Panc1 (cell line): ENCODE results near the gene HLA-DRA. TPM values are rescaled to one million over a fixed set of nuclear protein-coding genes. Genes with fewer than 3 reads are reported as not detected.

Experiments used
- ATAC-seq: fragments of 200-7000 bp; cut with Tn5 transposase; 2 replicates; pipeline ENCODE4 v1.9.1; 2020; ENCODE audit warnings: mild to moderate bottlenecking, moderate library complexity
- BruUV-seq: library from RNA; stranded (reverse); fragments of 400-500 nt; replicated peaks from 2 replicates; lab custom pipeline; 2021; lab: Mats Ljungman, UMichigan
- CTCF ChIA-PET: fragments of 300-600 bp; sonication (Branson Sonifier 250); formaldehyde crosslinking; loops from one replicate; lab custom pipeline; 2022; ENCODE audit warnings: antibody characterized with exemption; lab: Charles Lee
- POLR2A ChIA-PET: fragments of 300-600 bp; sonication (Branson Sonifier 250); formaldehyde crosslinking; loops from one replicate; lab custom pipeline; 2022; ENCODE audit warnings: antibody characterized with exemption; lab: Charles Lee
- DNase-seq: peaks from one replicate; pipeline ENCODE4 v3.0.0-alpha.2; 2010; ENCODE audit warnings: low read depth, low spot score
- H3K27ac ChIP-seq: 2 replicates; pipeline ENCODE4 v1.5.1; 2011; ENCODE audit warnings: mild to moderate bottlenecking, low read length, inconsistent platforms
- H3K27me3 ChIP-seq: fragments of 200-500 bp; sonication (Bioruptor generic); 2 replicates; pipeline ENCODE4 v1.6.0; 2014; ENCODE audit warnings: low read length, inconsistent platforms; ENCODE audit not compliant: control insufficient read depth, insufficient read depth
- H3K36me3 ChIP-seq: fragments of 200-500 bp; sonication (Bioruptor generic); 2 replicates; pipeline ENCODE4 v1.5.1; 2014; ENCODE audit warnings: inconsistent platforms, mild to moderate bottlenecking, low read length, moderate library complexity; ENCODE audit not compliant: control insufficient read depth, insufficient read depth
- H3K4me1 ChIP-seq: 2 replicates; pipeline ENCODE4 v1.5.1; 2011; ENCODE audit warnings: inconsistent platforms, mild to moderate bottlenecking, low read length, moderate library complexity; ENCODE audit not compliant: control insufficient read depth, insufficient read depth
- H3K4me3 ChIP-seq, 2 experiments: 2 replicates each; pipeline ENCODE4 v1.5.1; 2011 to 2012; ENCODE audit warnings: low read depth in 2 of 2, low read length in 2 of 2, mild to moderate bottlenecking in 2 of 2, inconsistent platforms in 1 of 2, moderate library complexity in 1 of 2
- H3K9me3 ChIP-seq: fragments of 200-500 bp; sonication (Bioruptor generic); 2 replicates; pipeline ENCODE4 v1.5.1; 2014; ENCODE audit warnings: low read depth, mild to moderate bottlenecking, inconsistent platforms, low read length, moderate library complexity; ENCODE audit not compliant: control insufficient read depth, insufficient read depth
- POLR2AphosphoS5 ChIP-seq: IDR thresholded peaks from 2 replicates; pipeline ENCODE4 v1.6.1; 2012; ENCODE audit warnings: mild to moderate bottlenecking, low read depth, low read length, moderate library complexity
- SIN3A ChIP-seq: IDR thresholded peaks from 2 replicates; pipeline ENCODE4 v1.6.1; 2012; ENCODE audit warnings: low read depth, mild to moderate bottlenecking, low read length, moderate library complexity, borderline replicate concordance; ENCODE audit not compliant: insufficient read depth
- TCF7L2 ChIP-seq: IDR thresholded peaks from 2 replicates; pipeline ENCODE4 v1.6.1; 2011; ENCODE audit warnings: mild to moderate bottlenecking, low read depth, low read length, inconsistent platforms
- in situ Hi-C: cut with HindIII; loops from 2 replicates; pipeline ENCODE4 v1.10.0; 2016; ENCODE audit warnings: low sequenced_read_pairs, low pct_unique_long_range_greater_than_20kb
- intact Hi-C: fragments of 100-400 bp; cut with micrococcal nuclease; formaldehyde crosslinking; loops from one replicate; pipeline ENCODE4 v1.10.0; 2022; ENCODE audit not compliant: unreplicated experiment
- total RNA-seq: library from RNA; stranded (reverse); gene quantifications from one replicate; pipeline ENCODE4 v1.2.1, GENCODE V29; 2021; ENCODE audit not compliant: unreplicated experiment
- TF ChIP-seq, protein P1 (sequence below), 2 experiments: IDR thresholded peaks; 2 replicates each; pipeline ENCODE4 v1.6.1; 2011 to 2012; ENCODE audit warnings: low read depth in 2 of 2, control low read depth in 1 of 2, low read length in 1 of 2, mild to moderate bottlenecking in 1 of 2, moderate library complexity in 1 of 2; ENCODE audit not compliant: insufficient read depth in 1 of 2
- TF ChIP-seq, protein P2 (sequence below): fragments of 450-650 bp; IDR thresholded peaks from 2 replicates; pipeline ENCODE4 v1.5.1; 2017; ENCODE audit warnings: mild to moderate bottlenecking

Gene HLA-DRA
- total RNA-seq, 1 experiment from 2014 or later, result 1.7 TPM

DNA sequence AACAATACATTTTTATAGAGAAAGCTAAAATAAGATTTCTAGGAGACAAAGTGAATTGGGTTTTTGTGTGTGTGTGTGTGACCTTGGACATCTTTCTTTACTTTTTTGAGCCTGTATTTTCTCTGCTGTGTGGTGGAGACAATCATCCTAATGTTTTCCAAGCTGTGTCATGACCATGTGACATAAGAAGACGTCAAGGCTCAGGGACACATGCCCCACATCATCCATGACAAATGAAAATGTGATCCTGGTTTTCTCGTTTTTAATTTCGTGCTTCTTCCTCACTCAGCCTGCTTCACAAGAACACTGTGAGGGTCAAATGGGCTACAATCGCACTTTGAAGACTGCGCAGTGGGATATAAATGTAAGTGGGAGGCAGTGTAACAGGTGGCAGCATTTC, 28.8 kb upstream of the HLA-DRA start:
- TF ChIP-seq TCF7L2 (no peak), POLR2AphosphoS5 (no peak), SIN3A (no peak)
- TF ChIP-seq, protein P1, sequence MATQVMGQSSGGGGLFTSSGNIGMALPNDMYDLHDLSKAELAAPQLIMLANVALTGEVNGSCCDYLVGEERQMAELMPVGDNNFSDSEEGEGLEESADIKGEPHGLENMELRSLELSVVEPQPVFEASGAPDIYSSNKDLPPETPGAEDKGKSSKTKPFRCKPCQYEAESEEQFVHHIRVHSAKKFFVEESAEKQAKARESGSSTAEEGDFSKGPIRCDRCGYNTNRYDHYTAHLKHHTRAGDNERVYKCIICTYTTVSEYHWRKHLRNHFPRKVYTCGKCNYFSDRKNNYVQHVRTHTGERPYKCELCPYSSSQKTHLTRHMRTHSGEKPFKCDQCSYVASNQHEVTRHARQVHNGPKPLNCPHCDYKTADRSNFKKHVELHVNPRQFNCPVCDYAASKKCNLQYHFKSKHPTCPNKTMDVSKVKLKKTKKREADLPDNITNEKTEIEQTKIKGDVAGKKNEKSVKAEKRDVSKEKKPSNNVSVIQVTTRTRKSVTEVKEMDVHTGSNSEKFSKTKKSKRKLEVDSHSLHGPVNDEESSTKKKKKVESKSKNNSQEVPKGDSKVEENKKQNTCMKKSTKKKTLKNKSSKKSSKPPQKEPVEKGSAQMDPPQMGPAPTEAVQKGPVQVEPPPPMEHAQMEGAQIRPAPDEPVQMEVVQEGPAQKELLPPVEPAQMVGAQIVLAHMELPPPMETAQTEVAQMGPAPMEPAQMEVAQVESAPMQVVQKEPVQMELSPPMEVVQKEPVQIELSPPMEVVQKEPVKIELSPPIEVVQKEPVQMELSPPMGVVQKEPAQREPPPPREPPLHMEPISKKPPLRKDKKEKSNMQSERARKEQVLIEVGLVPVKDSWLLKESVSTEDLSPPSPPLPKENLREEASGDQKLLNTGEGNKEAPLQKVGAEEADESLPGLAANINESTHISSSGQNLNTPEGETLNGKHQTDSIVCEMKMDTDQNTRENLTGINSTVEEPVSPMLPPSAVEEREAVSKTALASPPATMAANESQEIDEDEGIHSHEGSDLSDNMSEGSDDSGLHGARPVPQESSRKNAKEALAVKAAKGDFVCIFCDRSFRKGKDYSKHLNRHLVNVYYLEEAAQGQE (IDR thresholded peaks at IDR 0.05; ENCODE audit: insufficient read depth in 1 of 2, low read depth in 2 of 2, low read length in 1 of 2), result no peak
- TF ChIP-seq, protein P2, sequence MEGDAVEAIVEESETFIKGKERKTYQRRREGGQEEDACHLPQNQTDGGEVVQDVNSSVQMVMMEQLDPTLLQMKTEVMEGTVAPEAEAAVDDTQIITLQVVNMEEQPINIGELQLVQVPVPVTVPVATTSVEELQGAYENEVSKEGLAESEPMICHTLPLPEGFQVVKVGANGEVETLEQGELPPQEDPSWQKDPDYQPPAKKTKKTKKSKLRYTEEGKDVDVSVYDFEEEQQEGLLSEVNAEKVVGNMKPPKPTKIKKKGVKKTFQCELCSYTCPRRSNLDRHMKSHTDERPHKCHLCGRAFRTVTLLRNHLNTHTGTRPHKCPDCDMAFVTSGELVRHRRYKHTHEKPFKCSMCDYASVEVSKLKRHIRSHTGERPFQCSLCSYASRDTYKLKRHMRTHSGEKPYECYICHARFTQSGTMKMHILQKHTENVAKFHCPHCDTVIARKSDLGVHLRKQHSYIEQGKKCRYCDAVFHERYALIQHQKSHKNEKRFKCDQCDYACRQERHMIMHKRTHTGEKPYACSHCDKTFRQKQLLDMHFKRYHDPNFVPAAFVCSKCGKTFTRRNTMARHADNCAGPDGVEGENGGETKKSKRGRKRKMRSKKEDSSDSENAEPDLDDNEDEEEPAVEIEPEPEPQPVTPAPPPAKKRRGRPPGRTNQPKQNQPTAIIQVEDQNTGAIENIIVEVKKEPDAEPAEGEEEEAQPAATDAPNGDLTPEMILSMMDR, result no peak
- Histone ChIP-seq H3K27ac (no peak overlapping the region), H3K4me3 (no peak overlapping the region), H3K9me3 (no peaks in the 10 kb centered on the region), H3K4me1 (peaks cover 3% of the 10 kb centered on the region; the same call in 1 of the 2 replicates), H3K36me3 (no peaks in the 10 kb centered on the region), H3K27me3 (peaks cover 42% of the 10 kb centered on the region)
- ChIA-PET POLR2A (no interaction called here), CTCF (no interaction called here)
- in situ Hi-C loops, result no loop called here
- ATAC-seq, result no peak
- DNase-seq, result no peak
- no TSS peak for BruUV-seq
- intact Hi-C loops, result loop anchor here (10.0 kb wide), 1 partner anchor 454 kb away; no protein-coding TSS in a partner anchor

DNA sequence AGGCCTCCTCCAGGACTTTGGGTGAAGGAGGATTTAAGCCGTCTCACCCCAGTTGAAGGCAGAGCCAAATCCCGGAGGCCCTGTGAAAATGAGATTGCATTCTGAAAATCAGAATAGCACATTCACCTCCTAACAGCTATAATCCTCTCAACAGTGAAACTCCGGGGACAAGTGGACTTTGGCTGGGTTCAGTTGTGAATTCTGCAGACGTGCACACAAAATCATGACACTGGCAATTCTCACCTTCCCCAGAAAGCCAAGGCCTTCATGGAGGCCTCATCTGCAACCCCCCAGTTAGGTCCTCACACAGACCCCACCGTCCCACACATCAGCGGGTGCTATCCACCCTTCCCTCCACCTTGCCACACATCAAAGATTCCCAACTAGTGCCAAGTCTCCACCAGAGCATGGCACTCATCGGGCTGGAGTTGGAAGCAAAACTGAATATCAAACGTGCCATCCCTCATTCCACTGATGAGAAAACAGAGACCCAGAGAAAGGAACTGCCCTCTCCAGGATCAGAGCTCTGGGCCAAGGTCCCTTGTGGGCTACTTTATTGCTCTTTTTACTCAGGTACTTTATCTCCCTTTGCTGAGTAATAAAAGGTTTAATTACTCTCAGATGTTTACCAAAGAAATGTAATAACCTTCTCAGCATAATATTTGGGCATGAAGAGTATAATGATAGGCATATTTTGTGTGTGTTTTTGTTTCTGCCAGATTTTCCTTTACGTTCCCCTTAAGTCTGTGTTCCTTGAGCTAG, 27.9 kb upstream of the HLA-DRA start:
- POLR2A ChIA-PET, result no interaction called here
- in situ Hi-C loops, result no loop called here
- ATAC-seq, result no peak

More for the DNA sequence above, 27.9 kb upstream of the HLA-DRA start:
- Histone ChIP-seq H3K4me1 (peaks cover 3% of the 10 kb centered on the region; the same call in 1 of the 2 replicates), H3K4me3 (no peak overlapping the region), H3K36me3 (no peaks in the 10 kb centered on the region), H3K27ac (no peak overlapping the region), H3K27me3 (peaks cover 42% of the 10 kb centered on the region), H3K9me3 (no peaks in the 10 kb centered on the region)
- TF ChIP-seq POLR2AphosphoS5, result no peak
- CTCF ChIA-PET, result no interaction called here
- intact Hi-C loops, result loop anchor here (10.0 kb wide), 1 partner anchor 453 kb away; no protein-coding TSS in a partner anchor
- DNase-seq, result no peak
- BruUV-seq, result no TSS peak
